ENCODE measurements around the gene PCDH1. TPM values are rescaled to one million over a fixed set of nuclear protein-coding genes. Genes with fewer than 3 reads are reported as not detected.

PCDH1 gene
- total RNA-seq, 1 donor from 2014 or later = 5.4 TPM

DNA sequence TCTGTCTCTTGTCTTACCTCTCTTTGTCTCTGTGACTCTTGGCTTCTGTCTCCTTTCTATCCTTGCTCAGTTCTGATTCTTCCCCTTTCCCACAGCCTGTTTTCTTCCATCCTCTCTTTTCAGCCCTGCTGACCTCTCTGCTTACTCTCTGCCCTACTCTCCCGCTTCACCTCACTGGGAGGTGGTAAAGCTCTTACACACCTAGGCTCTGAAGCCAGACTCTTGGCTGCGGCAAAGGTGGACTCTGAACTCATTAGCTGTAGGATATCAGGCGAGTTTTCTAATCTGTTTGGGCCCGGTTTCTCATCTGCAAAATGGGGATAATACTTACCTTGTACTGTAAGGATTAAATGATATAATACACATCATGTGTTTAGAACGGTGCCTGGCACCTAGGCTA, 11.1 kb downstream of the PCDH1 start:
- H3K27me3 Mint-ChIP-seq (ENCODE audit: low read depth) = peaks cover 16% of the 10 kb centered on the region
- H3K36me3 Mint-ChIP-seq = no peaks in the 10 kb centered on the region

GRCh38 chr5:141866096-141866495, 12.1 kb downstream of the PCDH1 start:
- no peaks in the 10 kb centered on the region for H3K9me3 Mint-ChIP-seq
- peaks cover 30% of the 10 kb centered on the region for H3K4me1 Mint-ChIP-seq
- TF ChIP-seq, protein P1, sequence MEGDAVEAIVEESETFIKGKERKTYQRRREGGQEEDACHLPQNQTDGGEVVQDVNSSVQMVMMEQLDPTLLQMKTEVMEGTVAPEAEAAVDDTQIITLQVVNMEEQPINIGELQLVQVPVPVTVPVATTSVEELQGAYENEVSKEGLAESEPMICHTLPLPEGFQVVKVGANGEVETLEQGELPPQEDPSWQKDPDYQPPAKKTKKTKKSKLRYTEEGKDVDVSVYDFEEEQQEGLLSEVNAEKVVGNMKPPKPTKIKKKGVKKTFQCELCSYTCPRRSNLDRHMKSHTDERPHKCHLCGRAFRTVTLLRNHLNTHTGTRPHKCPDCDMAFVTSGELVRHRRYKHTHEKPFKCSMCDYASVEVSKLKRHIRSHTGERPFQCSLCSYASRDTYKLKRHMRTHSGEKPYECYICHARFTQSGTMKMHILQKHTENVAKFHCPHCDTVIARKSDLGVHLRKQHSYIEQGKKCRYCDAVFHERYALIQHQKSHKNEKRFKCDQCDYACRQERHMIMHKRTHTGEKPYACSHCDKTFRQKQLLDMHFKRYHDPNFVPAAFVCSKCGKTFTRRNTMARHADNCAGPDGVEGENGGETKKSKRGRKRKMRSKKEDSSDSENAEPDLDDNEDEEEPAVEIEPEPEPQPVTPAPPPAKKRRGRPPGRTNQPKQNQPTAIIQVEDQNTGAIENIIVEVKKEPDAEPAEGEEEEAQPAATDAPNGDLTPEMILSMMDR (IDR thresholded peaks at IDR 0.05; ENCODE audit: unreplicated experiment) = no peak
- H3K4me3 Mint-ChIP-seq = no peak overlapping the region
- peaks cover 16% of the 10 kb centered on the region for H3K27me3 Mint-ChIP-seq (ENCODE audit: low read depth)
- peak in 1 of 2 experiments; percentile 64 for DNase-seq (ENCODE audit: low spot score in 2 of 2, unreplicated experiment in 2 of 2)
- no peaks in the 10 kb centered on the region for H3K36me3 Mint-ChIP-seq
- peak overlapping the region; percentile 39 for H3K27ac Mint-ChIP-seq

More for the DNA sequence above, 11.1 kb downstream of the PCDH1 start:
- Mint-ChIP-seq H3K4me3 (no peak overlapping the region), H3K4me1 (peaks cover 31% of the 10 kb centered on the region), H3K27ac (peak overlapping the region; percentile 76), H3K9me3 (no peaks in the 10 kb centered on the region)
- TF ChIP-seq, protein P1 (IDR thresholded peaks at IDR 0.05; ENCODE audit: unreplicated experiment) = no peak
- no peak for DNase-seq (ENCODE audit: low spot score in 2 of 2, unreplicated experiment in 2 of 2)

GRCh38 chr5:141865406-141865805, 12.8 kb downstream of the PCDH1 start:
- H3K27ac Mint-ChIP-seq = peak overlapping the region; percentile 39
- H3K4me1 Mint-ChIP-seq = peaks cover 27% of the 10 kb centered on the region
- no peak overlapping the region for H3K4me3 Mint-ChIP-seq
- DNase-seq (ENCODE audit: low spot score in 2 of 2, unreplicated experiment in 2 of 2) = no peak
- H3K27me3 Mint-ChIP-seq (ENCODE audit: low read depth) = peaks cover 10% of the 10 kb centered on the region
- TF ChIP-seq, protein P1 (IDR thresholded peaks at IDR 0.05; ENCODE audit: unreplicated experiment) = no peak
- H3K36me3 Mint-ChIP-seq = no peaks in the 10 kb centered on the region
- H3K9me3 Mint-ChIP-seq = no peaks in the 10 kb centered on the region

DNA sequence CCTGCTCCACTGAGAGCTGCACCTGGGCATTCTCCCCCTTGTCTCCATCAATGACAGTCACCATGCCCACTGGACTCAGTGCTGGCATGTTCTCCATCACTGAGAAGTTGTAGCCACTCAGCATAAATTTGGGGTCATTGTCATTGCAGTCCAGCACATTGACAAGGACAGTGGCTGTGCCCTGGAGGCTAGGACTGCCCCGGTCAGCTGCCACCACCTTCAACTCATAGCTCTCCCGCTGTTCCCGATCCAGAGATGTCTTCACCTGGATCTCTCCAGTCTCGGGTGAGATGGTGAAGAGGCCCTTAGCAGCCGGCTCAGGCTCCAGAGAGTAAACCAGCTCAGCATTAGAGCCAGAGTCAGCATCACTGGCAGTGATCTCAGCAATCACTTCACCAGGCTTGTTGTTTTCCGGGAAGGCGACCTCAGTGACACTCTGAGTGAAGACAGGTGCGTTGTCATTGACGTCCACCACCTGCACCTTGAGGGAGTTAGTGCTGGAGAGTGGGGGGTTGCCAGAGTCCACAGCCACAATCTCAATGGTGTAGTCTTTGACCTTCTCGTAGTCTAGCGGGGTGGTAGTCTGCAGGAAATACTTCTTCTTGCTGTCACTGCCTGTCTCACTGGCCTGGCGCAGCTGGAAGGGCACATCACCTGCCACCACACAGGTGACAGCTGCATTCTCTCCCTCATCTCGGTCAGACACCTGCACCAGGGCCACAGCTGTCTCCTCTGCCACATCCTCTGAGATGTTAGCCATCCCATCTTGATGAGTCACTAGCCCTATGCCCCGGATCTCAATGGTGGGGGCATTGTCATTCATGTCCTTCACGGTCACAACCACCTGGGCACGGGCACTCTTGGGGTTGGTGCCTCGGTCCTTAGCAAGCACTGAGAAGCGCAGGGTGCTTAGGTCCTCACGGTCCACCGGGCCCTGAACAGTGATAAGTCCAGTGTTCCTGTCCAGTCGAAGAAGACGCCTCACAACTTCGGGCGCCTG, 13.5 kb downstream of the PCDH1 start:
- TF ChIP-seq, protein P1 (IDR thresholded peaks at IDR 0.05; ENCODE audit: unreplicated experiment) = no peak
- H3K36me3 Mint-ChIP-seq = no peaks in the 10 kb centered on the region
- DNase-seq (ENCODE audit: low spot score in 2 of 2, unreplicated experiment in 2 of 2) = no peak
- H3K27me3 Mint-ChIP-seq (ENCODE audit: low read depth) = peaks cover 11% of the 10 kb centered on the region
- peaks cover 27% of the 10 kb centered on the region for H3K4me1 Mint-ChIP-seq
- H3K27ac Mint-ChIP-seq = peak overlapping the region; percentile 39
- H3K9me3 Mint-ChIP-seq = no peaks in the 10 kb centered on the region
- no peak overlapping the region for H3K4me3 Mint-ChIP-seq

DNA sequence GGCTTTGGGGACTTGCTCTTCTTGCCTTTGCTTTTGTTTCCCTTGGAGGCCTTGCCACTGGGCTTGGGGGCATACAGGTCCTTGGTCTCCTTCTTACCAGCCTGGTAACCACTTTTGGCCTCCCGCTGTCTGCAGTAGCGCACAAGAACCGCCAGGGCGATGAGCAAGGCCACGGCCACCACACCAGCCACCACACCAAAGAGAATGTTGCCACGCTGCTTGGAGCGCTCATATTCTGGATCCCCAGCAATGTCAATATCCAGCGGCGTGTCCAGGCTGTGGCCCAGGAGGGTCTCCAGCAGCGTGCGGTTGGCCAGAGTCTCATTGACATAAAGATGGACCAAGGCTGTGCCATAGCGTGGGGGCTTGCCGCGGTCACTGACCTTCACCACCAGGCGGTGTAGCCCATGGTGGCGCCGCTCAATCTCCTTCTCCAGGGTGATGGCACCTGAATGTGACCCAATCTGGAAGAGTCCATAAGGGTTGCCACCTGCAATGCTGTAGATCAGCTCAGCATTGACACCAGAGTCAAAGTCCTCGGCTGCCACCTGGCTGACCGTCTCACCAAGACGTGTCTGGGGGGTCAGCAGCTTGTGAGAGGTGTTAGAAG, 14.5 kb downstream of the PCDH1 start:
- H3K27ac Mint-ChIP-seq = no peak overlapping the region
- peaks cover 13% of the 10 kb centered on the region for H3K27me3 Mint-ChIP-seq (ENCODE audit: low read depth)
- peaks cover 27% of the 10 kb centered on the region for H3K4me1 Mint-ChIP-seq
- no peak for DNase-seq (ENCODE audit: low spot score in 2 of 2, unreplicated experiment in 2 of 2)
- H3K9me3 Mint-ChIP-seq = no peaks in the 10 kb centered on the region
- H3K36me3 Mint-ChIP-seq = no peaks in the 10 kb centered on the region
- TF ChIP-seq, protein P1 (IDR thresholded peaks at IDR 0.05; ENCODE audit: unreplicated experiment) = no peak
- H3K4me3 Mint-ChIP-seq = no peak overlapping the region

Measured in mesothelial cell of epicardium (in vitro differentiated cells).